HG02798 (cell line): ENCODE data around the gene ICAM5.
"Not testable (repeated sequence)": the region's sequence is repeated elsewhere in the genome, so short reads cannot be mapped to it uniquely, and the experiment has no call there.

Experiments
- ATAC-seq: cut with Tn5 transposase; IDR thresholded peaks from one replicate; pipeline ENCODE4 v1.9.1; 2021; ENCODE audit warnings: mild to moderate bottlenecking; ENCODE audit not compliant: unreplicated experiment, poor library complexity

The ICAM5 gene

GRCh38 chr19:10289836-10290356 is at the start of gene ICAM5:
Gene ICAM5, plus strand, starts transcription at chr19:10289952. Its CDS starts 92 bp downstream, at chr19:10290044.
- ATAC-seq, result no peak

GRCh38 chr19:10241826-10242449 is 47.8 kb upstream of the ICAM5 start:
- ATAC-seq, result not testable (repeated sequence)

DNA sequence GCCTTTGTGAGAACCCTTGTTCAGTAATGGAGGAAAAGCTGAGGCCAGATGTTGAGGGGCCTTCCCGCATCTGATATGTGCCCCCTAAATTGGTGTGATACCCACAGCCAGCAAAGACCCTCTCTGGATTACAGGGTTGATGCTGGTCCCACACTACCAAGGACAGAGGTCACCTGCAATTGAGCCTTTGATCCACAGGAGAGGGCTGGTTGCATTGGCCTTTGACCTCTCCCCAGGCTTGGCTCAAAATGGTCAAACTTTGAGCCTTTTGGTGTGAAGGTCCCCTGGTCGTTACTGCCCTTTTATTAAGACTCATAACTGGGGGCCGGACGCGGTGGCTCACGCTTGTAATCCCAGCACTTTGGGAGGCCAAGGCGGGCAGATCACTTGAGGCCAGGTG is 46.1 kb upstream of the ICAM5 start:
- no peak for ATAC-seq

DNA sequence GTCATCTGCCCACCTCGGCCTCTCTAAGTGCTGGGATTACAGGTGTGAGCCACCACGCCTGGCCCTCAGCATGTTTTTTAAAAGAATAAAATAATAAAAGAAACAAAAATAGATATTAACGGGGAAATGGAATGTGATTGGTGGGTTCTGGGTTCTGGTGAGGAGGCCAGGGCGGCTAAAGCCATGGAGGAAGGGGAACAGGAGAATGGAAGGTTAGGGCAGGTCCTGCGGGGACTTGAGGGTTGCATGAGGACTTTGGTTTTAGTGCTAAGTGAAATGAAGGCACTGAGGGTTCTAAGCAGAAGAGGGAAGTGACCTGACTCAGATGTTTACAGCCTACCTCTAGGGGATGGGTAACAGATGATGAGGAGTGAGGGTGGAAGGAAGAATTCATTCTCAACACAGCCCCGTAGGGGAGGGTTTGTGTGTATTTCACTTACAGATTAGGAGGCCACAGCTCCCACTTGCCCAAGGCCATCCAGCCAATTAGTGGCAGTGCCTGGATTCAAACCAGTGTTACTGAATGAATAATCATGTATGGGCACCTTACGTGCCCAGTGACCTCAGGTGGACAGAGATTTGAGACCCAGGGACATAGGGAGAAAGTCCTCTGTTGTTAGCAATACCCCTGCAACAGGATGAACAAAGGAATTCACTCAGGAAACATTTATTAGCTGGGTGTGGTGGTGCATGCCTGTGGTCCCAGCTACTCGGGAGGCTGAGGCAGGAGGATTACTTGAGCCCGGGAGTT is 44.4 kb upstream of the ICAM5 start:
- ATAC-seq, result no peak

DNA sequence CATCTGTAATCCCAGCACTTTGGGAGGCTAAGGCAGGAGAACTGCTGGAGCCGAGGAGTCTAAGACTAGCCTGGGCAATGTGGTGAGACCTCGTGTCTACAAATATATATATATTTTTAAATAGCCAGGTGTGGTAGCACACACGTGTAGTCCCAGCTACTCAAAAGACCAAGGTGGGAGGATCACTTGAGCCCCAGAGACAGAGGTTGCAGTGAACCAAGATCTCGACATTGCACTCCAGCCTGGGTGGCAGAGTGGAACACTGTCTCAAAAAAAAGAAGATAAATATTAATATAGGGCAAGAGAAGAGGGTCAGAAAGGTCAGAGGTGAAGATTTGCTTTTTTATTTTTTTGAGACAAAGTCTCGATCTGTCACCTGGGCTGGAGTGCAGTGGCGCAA is 43.2 kb upstream of the ICAM5 start:
- no peak for ATAC-seq

- peak; percentile 89 for ATAC-seq
Observed at GRCh38 chr19:10251792-10252694, 37.7 kb upstream of the ICAM5 start, which contains the start of gene MRPL4. Gene MRPL4, plus strand, starts transcription at chr19:10252214. Its CDS starts 40 bp downstream, at chr19:10252254.

- ATAC-seq, result no peak
Observed at GRCh38 chr19:10252707-10253106, 37.0 kb upstream of the ICAM5 start.

DNA sequence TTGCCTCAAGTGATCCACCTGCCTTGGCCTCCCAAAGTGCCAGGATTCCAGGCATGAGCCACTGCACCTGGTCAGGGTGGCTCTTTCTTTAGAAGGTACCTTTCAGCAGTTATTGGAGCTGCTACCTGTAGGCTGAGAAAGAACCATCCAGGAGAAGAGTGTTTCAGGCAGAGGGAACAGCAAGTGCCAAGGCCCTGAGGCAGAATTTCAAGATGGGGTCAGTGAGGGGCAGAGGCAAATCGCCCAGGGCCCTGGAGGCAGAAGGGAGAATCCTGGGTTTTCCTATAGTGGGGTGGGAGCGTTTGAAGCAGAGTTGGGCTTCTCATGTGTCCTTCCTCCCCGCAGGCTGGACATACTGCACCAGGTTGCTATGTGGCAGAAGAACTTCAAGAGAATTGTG is 35.5 kb upstream of the ICAM5 start:
- no peak for ATAC-seq

GRCh38 chr19:10255358-10255757 is 34.4 kb upstream of the ICAM5 start:
- ATAC-seq, result no peak

DNA sequence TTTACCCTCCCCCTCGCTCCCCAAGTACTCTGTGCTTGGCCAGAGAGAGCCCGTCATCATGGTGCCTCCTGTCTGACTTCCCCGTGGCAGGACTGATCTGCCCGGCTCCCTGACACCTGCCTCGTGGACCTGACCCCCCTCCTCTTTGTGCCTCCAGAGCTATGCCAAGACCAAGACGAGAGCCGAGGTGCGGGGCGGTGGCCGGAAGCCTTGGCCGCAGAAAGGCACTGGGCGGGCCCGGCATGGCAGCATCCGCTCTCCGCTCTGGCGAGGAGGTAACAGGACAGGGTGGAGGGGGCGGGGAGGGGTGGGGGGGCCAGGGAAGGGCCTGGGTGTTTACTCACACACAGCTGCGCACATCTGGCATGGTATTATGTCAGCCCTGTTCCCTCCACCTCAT is 33.2 kb upstream of the ICAM5 start:
- ATAC-seq, result no peak

DNA sequence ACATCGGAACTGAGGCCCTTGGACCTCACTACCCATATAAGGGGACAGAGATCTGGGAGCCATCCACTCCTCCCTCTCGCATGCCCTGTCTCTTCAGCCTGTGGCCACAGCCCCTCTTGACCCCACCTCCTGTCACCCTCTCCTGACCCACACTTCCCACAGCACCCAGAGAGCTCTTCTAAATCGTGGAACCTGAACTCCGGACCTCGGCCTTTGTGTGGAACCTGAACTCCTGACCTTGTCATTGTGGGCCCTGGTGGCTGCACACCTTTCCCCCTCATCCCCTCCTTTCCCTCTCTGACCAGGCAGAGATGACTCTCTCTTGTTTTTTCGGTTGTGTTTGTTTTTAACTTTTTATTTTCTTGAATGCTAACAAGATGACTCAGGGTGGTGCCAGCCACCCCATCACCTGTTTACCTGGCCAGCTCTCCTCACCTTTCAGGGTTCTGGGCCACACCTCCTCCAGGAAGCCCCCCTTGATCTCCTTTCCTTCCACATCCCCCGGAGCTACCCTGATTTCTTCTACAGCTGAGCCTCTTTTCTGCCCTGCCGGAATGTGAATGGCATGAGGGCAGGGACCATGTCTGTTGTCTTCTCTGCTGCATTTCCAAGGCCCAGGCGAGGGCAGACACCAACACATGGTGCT is 32.7 kb upstream of the ICAM5 start:
- ATAC-seq, result no peak

- no peak for ATAC-seq
Observed at GRCh38 chr19:10258080-10258710, 31.6 kb upstream of the ICAM5 start.

DNA sequence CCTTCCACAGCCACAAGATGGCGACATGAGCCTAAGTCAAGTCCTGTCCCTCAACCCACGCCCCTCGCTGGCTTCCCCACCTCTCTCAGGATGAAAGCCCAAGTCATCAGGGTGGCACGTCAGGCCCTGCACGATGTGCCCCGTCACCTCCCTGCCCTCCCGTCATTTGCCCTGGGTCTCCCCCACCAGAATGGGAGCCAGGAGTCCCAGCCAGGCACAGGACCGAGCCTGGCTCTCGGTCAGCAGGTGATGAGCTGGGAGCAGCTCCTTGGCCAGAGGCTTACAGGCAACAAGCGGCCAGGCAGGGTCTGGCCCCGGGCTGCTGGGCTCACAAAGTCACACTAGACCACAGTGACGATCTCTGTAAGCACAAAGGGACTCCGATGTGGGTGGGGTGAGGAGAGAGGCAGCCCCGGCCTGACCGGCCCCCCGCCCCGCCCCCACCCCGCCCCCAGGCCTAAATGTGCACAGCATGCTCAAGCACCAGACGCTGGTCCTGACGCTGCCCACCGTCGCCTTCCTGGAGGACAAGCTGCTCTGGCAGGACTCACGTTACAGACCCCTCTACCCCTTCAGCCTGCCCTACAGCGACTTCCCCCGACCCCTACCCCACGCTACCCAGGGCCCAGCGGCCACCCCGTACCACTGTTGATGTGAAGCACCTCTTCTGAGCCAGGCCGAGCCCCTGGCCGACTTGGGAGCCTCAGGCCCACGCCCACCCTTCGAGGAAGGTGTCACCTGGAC is 30.4 kb upstream of the ICAM5 start:
- no peak for ATAC-seq

- ATAC-seq, result no peak
Observed at GRCh38 chr19:10260141-10260584, 29.6 kb upstream of the ICAM5 start.

- no peak for ATAC-seq
Observed at GRCh38 chr19:10262771-10263170, 27.0 kb upstream of the ICAM5 start.

DNA sequence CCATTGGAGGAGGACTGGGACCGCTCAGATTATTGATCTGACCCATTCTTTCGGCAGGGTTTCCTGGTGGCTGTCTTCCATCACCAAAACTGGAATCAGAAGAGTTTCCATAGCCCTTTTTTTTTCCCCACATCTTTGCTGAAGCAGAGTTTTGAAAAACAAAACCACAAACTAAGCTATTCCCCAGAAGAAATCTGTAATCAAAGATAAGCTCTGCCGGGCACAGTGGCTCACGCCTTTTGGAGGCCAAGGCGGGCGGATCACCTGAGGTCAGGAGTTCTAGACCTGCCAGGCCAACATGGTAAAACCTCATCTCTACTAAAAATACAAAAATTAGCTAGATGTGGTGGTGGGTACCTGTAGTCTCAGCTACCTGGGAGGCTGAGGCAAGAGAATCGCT is 23.0 kb upstream of the ICAM5 start:
- ATAC-seq, result no peak

- no peak for ATAC-seq
Observed at GRCh38 chr19:10268071-10268470, 21.7 kb upstream of the ICAM5 start.

DNA sequence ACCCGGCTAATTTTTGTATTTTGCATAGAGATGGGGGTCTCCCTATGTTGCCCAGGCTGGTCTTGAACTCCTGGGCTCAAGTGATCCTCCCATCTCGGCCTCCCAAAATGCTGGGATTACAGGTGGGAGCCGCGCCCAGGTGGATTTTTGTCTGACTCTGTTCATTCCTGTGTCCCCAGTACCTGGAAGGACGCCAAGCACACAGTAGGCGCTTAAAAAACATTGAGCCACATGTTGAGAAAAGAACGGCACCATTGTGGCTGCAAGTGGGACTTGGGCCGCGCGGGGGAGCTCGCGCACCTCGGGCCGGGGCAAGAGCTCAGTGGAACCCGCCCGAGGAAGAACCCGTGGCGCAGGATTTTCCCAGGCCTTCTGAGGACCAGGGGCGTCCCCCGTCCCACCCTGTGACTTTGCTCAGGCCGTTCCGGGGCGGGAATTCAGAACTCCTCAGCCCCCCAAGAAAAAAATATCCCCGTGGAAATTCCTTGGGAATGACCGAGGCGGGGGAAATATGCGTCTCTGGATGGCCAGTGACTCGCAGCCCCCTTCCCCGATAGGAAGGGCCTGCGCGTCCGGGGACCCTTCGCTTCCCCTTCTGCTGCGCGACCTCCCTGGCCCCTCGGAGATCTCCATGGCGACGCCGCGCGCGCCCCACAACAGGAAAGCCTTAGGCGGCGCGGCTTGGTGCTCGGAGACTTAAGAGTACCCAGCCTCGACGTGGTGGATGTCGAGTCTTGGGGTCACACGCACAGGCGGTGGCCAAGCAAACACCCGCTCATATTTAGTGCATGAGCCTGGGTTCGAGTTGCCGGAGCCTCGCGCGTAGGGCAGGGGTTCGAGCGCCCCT is 20.2 kb upstream of the ICAM5 start:
- ATAC-seq, result peak; percentile 44
